ENCODE results near the gene ZBTB5. TPM values are rescaled to one million over a fixed set of nuclear protein-coding genes. Genes with fewer than 3 reads are reported as not detected.
A peak's percentile ranks its signal among the peaks of the same experiment; 100 is the strongest.

ZBTB5 gene
- total and polyA plus RNA-seq, 2 of the 13 experiments (the other 11 are each of a cell fraction or from before 2014, with no cell fraction given) = 12.5 to 20.5 TPM

GRCh38 chr9:37410969-37411785 lies 54.1 kb downstream of the ZBTB5 start (continued):
- no peak for TF ChIP-seq ETS1 (CRISPR knock-in tag; IDR thresholded peaks at IDR 0.05)
- no peak for TF ChIP-seq GATAD2A (CRISPR knock-in tag; IDR thresholded peaks at IDR 0.05)
- TF ChIP-seq CREBL2 (CRISPR knock-in tag; IDR thresholded peaks at IDR 0.05; ENCODE audit: borderline replicate concordance) = no peak
- TF ChIP-seq ZNF296 (CRISPR knock-in tag; conservative IDR thresholded peaks at IDR 0.05) = no peak
- no peak for TF ChIP-seq ZNF713 (CRISPR knock-in tag; IDR thresholded peaks at IDR 0.05)
- TF ChIP-seq ZNF136 (CRISPR knock-in tag; IDR thresholded peaks at IDR 0.05; ENCODE audit: low read depth) = no peak
- no peak for TF ChIP-seq EEA1 (CRISPR knock-in tag; IDR thresholded peaks at IDR 0.05; ENCODE audit: borderline replicate concordance)
- peak; percentile 57; the same call in 1 of the 2 replicates for TF ChIP-seq ZNF644 (CRISPR knock-in tag; IDR thresholded peaks at IDR 0.05; ENCODE audit: low read depth)
- no peak for TF ChIP-seq ZFP36 (IDR thresholded peaks at IDR 0.05; ENCODE audit: borderline replicate concordance, low read depth, low read length, partially characterized antibody)
- no peak for TF ChIP-seq BCLAF1 (IDR thresholded peaks at IDR 0.05)
- TF ChIP-seq ZNF589 (CRISPR knock-in tag; conservative IDR thresholded peaks at IDR 0.05) = no peak
- no peak for TF ChIP-seq NFKB2 (CRISPR knock-in tag; IDR thresholded peaks at IDR 0.05; ENCODE audit: borderline replicate concordance)
- TF ChIP-seq ZNF280D (CRISPR knock-in tag; IDR thresholded peaks at IDR 0.05) = peak; percentile 41; the same call in 1 of the 2 replicates
- no peak for TF ChIP-seq ZNF781 (CRISPR knock-in tag; IDR thresholded peaks at IDR 0.05; ENCODE audit: borderline replicate concordance, not compliant biosample characterization)
- TF ChIP-seq BORCS8-MEF2B (CRISPR knock-in tag; IDR thresholded peaks at IDR 0.05) = 0 out of 2 replicates have a peak, but pooled peaks have one; percentile 27
- TF ChIP-seq ZNF570 (CRISPR knock-in tag; IDR thresholded peaks at IDR 0.05; ENCODE audit: borderline replicate concordance) = no peak
- TF ChIP-seq HINFP (CRISPR knock-in tag; IDR thresholded peaks at IDR 0.05; ENCODE audit: low read depth) = no peak
- TF ChIP-seq DMAP1 (CRISPR knock-in tag; IDR thresholded peaks at IDR 0.05) = 0 out of 2 replicates have a peak, but pooled peaks have one; percentile 25
- no peak for TF ChIP-seq TGIF2 (CRISPR knock-in tag; IDR thresholded peaks at IDR 0.05)
- no peak for TF ChIP-seq RNF2 (conservative IDR thresholded peaks at IDR 0.05; ENCODE audit: low read depth)
- TF ChIP-seq ZNF333 (CRISPR knock-in tag; IDR thresholded peaks at IDR 0.05; ENCODE audit: borderline replicate concordance) = no peak

All from HepG2 (cell line).